Astrocyte (in vitro differentiated cells and primary cell): Measurements from ENCODE around the gene GSG1L.

Experiments
- EZH2 ChIP-seq: IDR thresholded peaks from 2 replicates; pipeline ENCODE4 v1.6.1; 2012; ENCODE audit warnings: mild to moderate bottlenecking, low read length, inconsistent platforms; ENCODE audit not compliant: insufficient read depth
- TF ChIP-seq, protein P1 (sequence below): IDR thresholded peaks from 2 replicates; pipeline ENCODE4 v1.5.1; 2011; ENCODE audit warnings: low read depth, mild to moderate bottlenecking, inconsistent platforms, low read length, moderate library complexity; ENCODE audit not compliant: insufficient read depth

GRCh38 chr16:28089992-28090365, 26.5 kb upstream of the GSG1L start:
- TF ChIP-seq, protein P1, sequence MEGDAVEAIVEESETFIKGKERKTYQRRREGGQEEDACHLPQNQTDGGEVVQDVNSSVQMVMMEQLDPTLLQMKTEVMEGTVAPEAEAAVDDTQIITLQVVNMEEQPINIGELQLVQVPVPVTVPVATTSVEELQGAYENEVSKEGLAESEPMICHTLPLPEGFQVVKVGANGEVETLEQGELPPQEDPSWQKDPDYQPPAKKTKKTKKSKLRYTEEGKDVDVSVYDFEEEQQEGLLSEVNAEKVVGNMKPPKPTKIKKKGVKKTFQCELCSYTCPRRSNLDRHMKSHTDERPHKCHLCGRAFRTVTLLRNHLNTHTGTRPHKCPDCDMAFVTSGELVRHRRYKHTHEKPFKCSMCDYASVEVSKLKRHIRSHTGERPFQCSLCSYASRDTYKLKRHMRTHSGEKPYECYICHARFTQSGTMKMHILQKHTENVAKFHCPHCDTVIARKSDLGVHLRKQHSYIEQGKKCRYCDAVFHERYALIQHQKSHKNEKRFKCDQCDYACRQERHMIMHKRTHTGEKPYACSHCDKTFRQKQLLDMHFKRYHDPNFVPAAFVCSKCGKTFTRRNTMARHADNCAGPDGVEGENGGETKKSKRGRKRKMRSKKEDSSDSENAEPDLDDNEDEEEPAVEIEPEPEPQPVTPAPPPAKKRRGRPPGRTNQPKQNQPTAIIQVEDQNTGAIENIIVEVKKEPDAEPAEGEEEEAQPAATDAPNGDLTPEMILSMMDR, result no peak
- TF ChIP-seq EZH2, result no peak
